HG02571 (cell line): ENCODE results near the gene NKAIN2.

Source experiments
- ATAC-seq: cut with Tn5 transposase; IDR thresholded peaks from one replicate; pipeline ENCODE4 v1.9.1; 2021; ENCODE audit warnings: mild to moderate bottlenecking, moderate library complexity; ENCODE audit not compliant: unreplicated experiment

Gene NKAIN2

DNA sequence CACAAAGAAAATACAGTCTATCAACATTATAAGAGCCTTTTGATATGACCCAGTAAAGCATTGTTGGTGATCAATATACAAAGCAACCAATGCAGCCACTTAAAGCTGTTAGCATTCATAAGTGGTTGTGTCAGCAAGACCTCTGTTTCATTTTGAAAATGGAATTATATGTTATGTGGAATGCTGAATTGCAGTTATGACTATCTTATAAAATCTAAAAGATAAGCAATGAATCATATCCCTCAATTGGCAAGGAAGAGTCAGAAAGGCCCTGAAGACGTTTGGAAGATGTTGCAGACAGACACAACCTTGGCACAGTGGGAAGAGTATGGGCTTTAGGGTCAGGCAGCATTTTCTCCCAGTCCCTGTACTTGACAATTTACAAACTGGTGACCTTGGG, 1064.8 kb downstream of the NKAIN2 start:
- ATAC-seq, result no peak

DNA sequence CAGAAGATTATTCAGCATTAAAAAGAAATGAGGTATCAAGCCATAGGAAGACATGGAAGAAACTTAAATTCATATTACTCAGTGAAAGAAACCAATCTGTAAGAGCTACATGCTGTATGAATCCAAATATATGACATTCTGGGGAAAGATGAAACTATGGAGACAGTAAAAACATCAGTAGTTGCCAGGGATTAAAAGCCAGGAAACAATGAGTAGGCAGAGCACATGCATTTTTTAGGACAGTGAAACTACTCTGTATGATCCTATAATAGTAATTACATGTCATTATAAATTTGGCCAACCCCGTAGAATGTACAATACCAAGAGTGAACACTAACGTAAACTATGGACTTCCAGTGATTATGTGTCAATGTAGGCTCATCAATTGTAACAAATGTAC, 1065.8 kb downstream of the NKAIN2 start:
- no peak for ATAC-seq

DNA sequence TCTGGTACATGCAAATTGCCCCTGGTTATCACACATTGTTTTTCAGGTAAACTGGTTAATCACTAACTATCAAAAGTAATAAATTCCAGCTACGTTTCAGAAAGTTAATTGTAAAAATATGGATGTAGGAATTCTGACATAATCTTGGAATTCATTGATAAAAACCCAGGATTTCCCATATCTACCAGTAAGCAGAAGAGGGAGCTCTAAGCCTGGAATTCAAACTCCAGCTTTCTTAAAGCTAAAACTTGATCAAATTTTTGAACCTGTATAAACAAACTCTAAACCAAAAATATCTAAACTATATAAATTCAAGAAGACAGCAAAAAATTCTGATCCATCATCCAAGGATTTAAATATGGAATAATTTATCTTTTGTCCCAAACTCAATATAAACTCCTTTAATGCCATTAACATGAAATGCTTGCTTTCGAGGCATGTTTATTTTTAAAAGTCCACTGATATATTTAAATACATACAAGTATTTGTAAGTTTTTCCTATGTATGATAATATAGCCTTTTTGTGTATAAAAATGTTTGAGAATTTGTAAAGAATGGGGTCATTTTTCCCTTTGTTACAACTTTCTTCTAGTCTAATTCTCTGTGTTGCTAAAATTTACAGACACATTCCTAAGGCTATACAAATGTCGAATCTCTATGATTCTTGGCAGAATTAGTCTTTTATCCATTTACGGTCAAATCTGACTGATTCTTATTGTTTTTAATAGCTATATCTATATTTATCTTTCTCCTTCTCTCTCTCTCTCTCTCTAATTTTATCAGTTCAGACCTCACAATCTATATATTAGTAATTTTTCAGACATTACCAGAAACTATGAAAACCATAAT, 1067.2 kb downstream of the NKAIN2 start:
- ATAC-seq, result no peak

DNA sequence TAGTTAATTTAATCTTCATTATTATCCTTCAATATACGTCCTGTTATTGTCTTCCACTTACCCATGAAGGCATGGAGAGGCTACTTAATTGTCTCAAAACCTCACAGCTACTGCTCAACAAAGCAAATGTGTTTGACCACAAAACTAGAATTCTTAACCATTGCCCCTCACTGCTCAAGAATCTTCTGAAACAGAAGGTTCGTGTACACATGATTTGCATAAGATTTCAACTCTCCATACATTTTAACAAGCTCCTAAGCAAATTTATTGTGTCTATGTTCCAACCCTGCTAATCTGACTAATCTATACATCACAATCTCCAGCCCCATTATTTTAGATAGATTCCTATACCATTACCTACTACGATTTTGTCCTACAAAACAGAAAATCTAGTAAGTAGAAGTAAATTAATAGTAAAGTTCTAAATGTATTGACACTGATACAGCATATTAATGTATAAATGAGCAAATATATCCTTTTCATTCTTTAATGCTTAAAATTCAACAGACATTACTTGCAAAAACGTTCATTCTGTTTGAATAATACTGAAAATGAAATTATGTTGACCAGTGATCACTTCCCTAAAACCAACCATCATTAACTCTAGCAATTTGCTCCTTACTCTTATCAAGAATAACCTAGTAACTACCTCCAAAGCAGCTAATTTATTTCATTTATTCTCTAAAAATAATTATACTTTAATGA, 1068.8 kb downstream of the NKAIN2 start:
- ATAC-seq, result peak; percentile 58

DNA sequence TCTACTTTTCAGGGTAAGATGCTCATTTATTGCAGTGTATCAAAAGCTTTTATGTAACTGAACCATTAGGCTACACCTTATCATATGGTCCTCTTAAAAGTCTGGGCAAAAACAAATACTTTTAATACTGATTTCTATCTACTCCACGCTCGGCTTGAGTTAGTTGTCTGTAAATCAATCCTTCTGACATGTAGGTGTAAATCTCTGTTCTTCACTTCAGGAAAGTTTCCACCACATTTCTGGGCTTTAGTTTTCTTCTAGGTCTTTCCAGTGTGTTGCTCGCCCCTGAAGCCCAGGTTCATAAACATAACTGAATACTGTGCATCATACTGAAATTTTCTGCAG, 1069.4 kb downstream of the NKAIN2 start:
- no peak for ATAC-seq
